GM12878 (cell line): ENCODE results near the gene OS9. TPM values are rescaled to one million over a fixed set of nuclear protein-coding genes. Genes with fewer than 3 reads are reported as not detected.
"Not testable (repeated sequence)": the region's sequence is repeated elsewhere in the genome, so short reads cannot be mapped to it uniquely, and the experiment has no call there.

ENCODE experiments used
- ATAC-seq: fragments of 200-7000 bp; cut with Tn5 transposase; 3 replicates; pipeline ENCODE4 v1.9.1; 2020; ENCODE audit warnings: mild to moderate bottlenecking, moderate library complexity
- BruUV-seq: library from RNA; stranded (reverse); fragments of 400-500 nt; replicated peaks from 2 replicates; lab custom pipeline; 2021; lab: Mats Ljungman, UMichigan
- CTCF ChIA-PET: fragments of 300-600 bp; sonication (Branson Sonifier 250); formaldehyde crosslinking; extraction: SDS; loops from one replicate; lab custom pipeline; 2021; ENCODE audit warnings: inconsistent platforms; lab: Yijun Ruan, JAX
- POLR2A ChIA-PET: fragments of 350-600 bp; formaldehyde crosslinking; extraction: SDS; loops from one replicate; lab custom pipeline; 2021; ENCODE audit warnings: inconsistent platforms; lab: Charles Lee
- RAD21 ChIA-PET: fragments of 300-600 bp; sonication (Branson Sonifier 250); formaldehyde crosslinking; loops from one replicate; lab custom pipeline; 2023; ENCODE audit warnings: antibody characterized with exemption; ENCODE audit not compliant: unreplicated experiment; lab: Charles Lee
- SMC1A ChIA-PET: fragments of 300-600 bp; sonication (Branson Sonifier 250); formaldehyde crosslinking; loops from one replicate; lab custom pipeline; 2023; ENCODE audit not compliant: unreplicated experiment, uncharacterized antibody; lab: Charles Lee
- DNase-seq: peaks from one replicate; pipeline ENCODE4 v3.0.0-alpha.2; 2011; ENCODE audit warnings: low read depth, low spot score
- FAIRE-seq: peaks from 3 replicates; lab custom pipeline; 2011; peaks lifted over from hg19 to GRCh38; lab: Jason Lieb, UNC
- H2AFZ ChIP-seq: 2 replicates; pipeline ENCODE4 v1.6.0; 2011; ENCODE audit warnings: low read depth, low read length, control low read depth; ENCODE audit not compliant: control insufficient read depth
- H3K27ac ChIP-seq: 2 replicates; pipeline ENCODE4 v1.5.1; 2011; ENCODE audit warnings: control low read depth; ENCODE audit not compliant: control insufficient read depth, insufficient read depth
- H3K27me3 ChIP-seq, 2 experiments: replicated peaks in 1 of 2; 2 replicates each; pipeline versions ENCODE4 v1.6.0 to v1.6.1; 2011; ENCODE audit warnings: low read length in 1 of 2; ENCODE audit not compliant: control insufficient read depth in 2 of 2, insufficient read depth in 2 of 2
- H3K36me3 ChIP-seq, 2 experiments: 2 replicates each; pipeline ENCODE4 v1.5.1; 2011; ENCODE audit warnings: low read length in 1 of 2; ENCODE audit not compliant: control insufficient read depth in 2 of 2, insufficient read depth in 2 of 2
- H3K4me1 ChIP-seq: 2 replicates; pipeline ENCODE4 v1.6.1; 2011; ENCODE audit warnings: mild to moderate bottlenecking, low read length, moderate library complexity, mixed read lengths; ENCODE audit not compliant: control insufficient read depth, insufficient read depth
- H3K4me2 ChIP-seq: 2 replicates; pipeline ENCODE4 v1.6.0; 2011; ENCODE audit warnings: control low read depth; ENCODE audit not compliant: control insufficient read depth, insufficient read depth
- H3K4me3 ChIP-seq: fragments of 200-600 bp; sonication (generic); 2 replicates; pipeline ENCODE4 v1.5.1; 2016
- H3K79me2 ChIP-seq: 2 replicates; pipeline ENCODE4 v1.6.0; 2011; ENCODE audit warnings: low read length; ENCODE audit not compliant: control insufficient read depth, insufficient read depth
- H3K9ac ChIP-seq: 2 replicates; pipeline ENCODE4 v1.8.0; 2011; ENCODE audit warnings: low read length, control low read depth, mixed read lengths; ENCODE audit not compliant: control insufficient read depth, insufficient read depth
- H3K9me3 ChIP-seq: replicated peaks from 3 replicates; pipeline ENCODE4 v1.5.1; 2011; ENCODE audit warnings: mild to moderate bottlenecking, low read length; ENCODE audit not compliant: control insufficient read depth, insufficient read depth
- H4K20me1 ChIP-seq: 2 replicates; pipeline ENCODE4 v1.6.0; 2011; ENCODE audit not compliant: control insufficient read depth, insufficient read depth
- ETV6 ChIP-seq, 2 experiments: fragments of 450-650 bp in 1 of 2; IDR thresholded peaks in 1 of 2; conservative IDR thresholded peaks in 1 of 2; 2 replicates each; pipeline ENCODE4 v1.6.1; 2014; ENCODE audit warnings: antibody characterized with exemption in 1 of 2, borderline replicate concordance in 1 of 2, low read depth in 1 of 2, mild to moderate bottlenecking in 1 of 2, moderate library complexity in 1 of 2
- MYB ChIP-seq: fragments of 150-350 bp; IDR thresholded peaks from 2 replicates; pipeline ENCODE4 v1.6.1; 2014; ENCODE audit warnings: mild to moderate bottlenecking, low read depth, low read length, borderline replicate concordance
- PRDM15 ChIP-seq: fragments of 450-650 bp; formaldehyde crosslinking; IDR thresholded peaks from 2 replicates; pipeline ENCODE4 v1.4.0; 2020; ENCODE audit warnings: mild to moderate bottlenecking, moderate library complexity
- RAD51 ChIP-seq: fragments of 450-650 bp; IDR thresholded peaks from 2 replicates; pipeline ENCODE4 v1.6.1; 2016; ENCODE audit warnings: moderate library complexity, mild to moderate bottlenecking, inconsistent platforms
- RFX5 ChIP-seq: IDR thresholded peaks from 2 replicates; pipeline ENCODE4 v1.6.1; 2011; ENCODE audit warnings: low read depth, low read length, improper control_type of control experiment
- SMAD5 ChIP-seq: IDR thresholded peaks from 2 replicates; pipeline ENCODE4 v1.6.1; 2016; ENCODE audit warnings: antibody characterized with exemption, low read depth
- ZBTB4 ChIP-seq: fragments of 450-650 bp; formaldehyde crosslinking; IDR thresholded peaks from 2 replicates; pipeline ENCODE4 v1.4.0; 2022; ENCODE audit warnings: mild to moderate bottlenecking, moderate library complexity
- whole genome bisulfite sequencing: methylation state at CpG from one replicate; pipeline ENCODE4 v1.1.6; 2016; ENCODE audit warnings: low lambda C conversion rate; ENCODE audit not compliant: insufficient replicate concordance, insufficient coverage; ENCODE audit errors: missing lambda C conversion rate; 5-methylcytosine and 5-hydroxymethylcytosine counted together
- in situ Hi-C: fragments of 300-500 bp; cut with MboI; formaldehyde crosslinking; loops from 9 replicates; pipeline ENCODE4 v1.14.3; 2018; ENCODE audit warnings: mixed read lengths
- intact Hi-C: fragments of 100-400 bp; cut with micrococcal nuclease; formaldehyde crosslinking; loops from one replicate; pipeline ENCODE4 v1.14.2; 2022; ENCODE audit not compliant: unreplicated experiment
- polyA plus RNA-seq, 11 experiments: library from polyadenylated mRNA; depleted of rRNA in 4 of 11; unstranded in 6 of 11; stranded (reverse) in 5 of 11; fragments of >200 nt; fragmentation: Nextera tagmentation in 4 of 11; fragmentation: Illumina TruSeq in 1 of 11; extraction: Ambion mirVana in 4 of 11; extraction: Trizol in 1 of 11; gene quantifications; 1 replicate in 1 of 11; 2 replicates in 10 of 11; pipeline versions ENCODE4 v1.2.1 to v1.2.3, GENCODE V29; 2011 to 2016; ENCODE audit warnings: inconsistent platforms in 2 of 11, missing spikeins in 2 of 11, low read depth in 1 of 11
- total RNA-seq, 4 experiments: library from RNA; depleted of rRNA in 3 of 4; stranded (reverse); fragments of >200 nt in 3 of 4; fragmentation: Illumina TruSeq in 1 of 4; extraction: Trizol in 1 of 4; gene quantifications; 2 replicates each; pipeline versions ENCODE4 v1.2.1 to v1.2.3, GENCODE V29; 2013 to 2021
- TF ChIP-seq, protein P1 (sequence below), 3 experiments: IDR thresholded peaks in 2 of 3; conservative IDR thresholded peaks in 1 of 3; 2 replicates each; pipeline ENCODE4 v1.5.1; 2011; ENCODE audit warnings: low read depth in 3 of 3, low read length in 3 of 3, mild to moderate bottlenecking in 3 of 3, control low read depth in 2 of 3, moderate library complexity in 2 of 3, inconsistent platforms in 1 of 3, mixed read lengths in 1 of 3; ENCODE audit not compliant: control insufficient read depth in 2 of 3, insufficient read depth in 1 of 3; ENCODE audit errors: extremely low read depth in 1 of 3

Gene OS9
- total and polyA plus RNA-seq, 10 of the 15 experiments (the other 5 are each of a cell fraction or from before 2014, with no cell fraction given) = 5.2 to 106 (median 79.1) TPM

DNA sequence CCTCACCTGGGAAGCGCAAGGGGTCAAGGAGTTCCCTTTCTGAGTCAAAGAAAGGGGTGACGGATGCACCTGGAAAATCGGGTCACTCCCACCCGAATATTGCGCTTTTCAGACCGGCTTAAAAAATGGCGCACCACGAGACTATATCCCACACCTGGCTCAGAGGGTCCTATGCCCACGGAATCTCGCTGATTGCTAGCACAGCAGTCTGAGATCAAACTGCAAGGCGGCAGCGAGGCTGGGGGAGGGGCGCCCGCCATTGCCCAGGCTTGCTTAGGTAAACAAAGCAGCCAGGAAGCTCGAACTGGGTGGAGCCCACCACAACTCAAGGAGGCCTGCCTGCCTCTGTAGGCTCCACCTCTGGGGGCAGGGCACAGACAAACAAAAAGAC is 47.3 kb upstream of the OS9 start:
- SMC1A ChIA-PET, POLR2A ChIA-PET, CTCF ChIA-PET, H3K4me3 ChIP-seq, H2AFZ ChIP-seq, H3K27ac ChIP-seq, H3K27me3 ChIP-seq, DNase-seq, in situ Hi-C loops, H3K36me3 ChIP-seq, BruUV-seq, ATAC-seq, H3K9ac ChIP-seq, RAD21 ChIA-PET, H3K9me3 ChIP-seq, intact Hi-C loops, H4K20me1 ChIP-seq, H3K4me2 ChIP-seq, FAIRE-seq, H3K4me1 ChIP-seq, H3K79me2 ChIP-seq: not testable (repeated sequence)
- 76% methylated on average over 8 of the region's 15 CpGs for WGBS

DNA sequence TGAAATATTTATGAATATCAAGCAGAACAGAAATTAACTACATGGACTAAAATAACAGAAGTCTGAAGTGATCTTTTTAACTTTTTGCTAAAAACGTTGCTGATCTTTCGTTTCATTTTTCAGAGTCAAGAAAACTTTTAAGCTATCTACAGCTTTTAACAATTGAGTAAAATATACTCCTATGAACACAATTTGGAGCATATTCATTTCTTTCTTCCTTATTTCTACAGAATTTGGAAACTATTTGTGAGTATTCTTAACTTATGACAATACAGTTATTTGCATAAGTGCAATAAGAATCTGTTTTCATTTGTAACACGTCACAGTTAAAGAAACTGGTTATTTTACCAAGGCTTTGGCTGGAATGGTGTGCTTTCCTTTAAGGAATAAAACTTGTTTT is 39.9 kb upstream of the OS9 start:
- CTCF ChIA-PET = no interaction called here
- in situ Hi-C loops = no loop called here
- TF ChIP-seq RAD51 = no peak
- TF ChIP-seq RFX5 = no peak
- TF ChIP-seq, protein P1, sequence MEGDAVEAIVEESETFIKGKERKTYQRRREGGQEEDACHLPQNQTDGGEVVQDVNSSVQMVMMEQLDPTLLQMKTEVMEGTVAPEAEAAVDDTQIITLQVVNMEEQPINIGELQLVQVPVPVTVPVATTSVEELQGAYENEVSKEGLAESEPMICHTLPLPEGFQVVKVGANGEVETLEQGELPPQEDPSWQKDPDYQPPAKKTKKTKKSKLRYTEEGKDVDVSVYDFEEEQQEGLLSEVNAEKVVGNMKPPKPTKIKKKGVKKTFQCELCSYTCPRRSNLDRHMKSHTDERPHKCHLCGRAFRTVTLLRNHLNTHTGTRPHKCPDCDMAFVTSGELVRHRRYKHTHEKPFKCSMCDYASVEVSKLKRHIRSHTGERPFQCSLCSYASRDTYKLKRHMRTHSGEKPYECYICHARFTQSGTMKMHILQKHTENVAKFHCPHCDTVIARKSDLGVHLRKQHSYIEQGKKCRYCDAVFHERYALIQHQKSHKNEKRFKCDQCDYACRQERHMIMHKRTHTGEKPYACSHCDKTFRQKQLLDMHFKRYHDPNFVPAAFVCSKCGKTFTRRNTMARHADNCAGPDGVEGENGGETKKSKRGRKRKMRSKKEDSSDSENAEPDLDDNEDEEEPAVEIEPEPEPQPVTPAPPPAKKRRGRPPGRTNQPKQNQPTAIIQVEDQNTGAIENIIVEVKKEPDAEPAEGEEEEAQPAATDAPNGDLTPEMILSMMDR (IDR thresholded peaks at IDR 0.05 in 2 of 3, conservative IDR thresholded peaks at IDR 0.05 in 1 of 3; ENCODE audit: control insufficient read depth in 2 of 3, extremely low read depth in 1 of 3, insufficient read depth in 1 of 3, low read depth in 3 of 3, low read length in 3 of 3) = no peak
- TF ChIP-seq SMAD5 = no peak
- no peak for TF ChIP-seq MYB
- TF ChIP-seq ETV6 (conservative IDR thresholded peaks at IDR 0.05 in 1 of 2, IDR thresholded peaks at IDR 0.05 in 1 of 2; ENCODE audit: borderline replicate concordance in 1 of 2, low read depth in 1 of 2) = no peak
- TF ChIP-seq PRDM15 (CRISPR knock-in tag) = no peak
- no peak for TF ChIP-seq ZBTB4 (CRISPR knock-in tag)

More for the DNA sequence above, 39.9 kb upstream of the OS9 start:
- Histone ChIP-seq H3K36me3 (no peaks in the 10 kb centered on the region), H3K79me2 (no peaks in the 10 kb centered on the region), H3K27ac (no peak overlapping the region), H3K4me2 (no peak overlapping the region), H3K4me3 (no peak overlapping the region), H3K9ac (no peak overlapping the region), H3K4me1 (no peaks in the 10 kb centered on the region), H4K20me1 (no peaks in the 10 kb centered on the region), H2AFZ (no peak overlapping the region), H3K9me3 (no peaks in the 10 kb centered on the region; the same call in 2 of the 3 replicates), H3K27me3 (no peaks in the 10 kb centered on the region)
- no peak for FAIRE-seq
- DNase-seq = no peak
- RAD21 ChIA-PET = no interaction called here
- no peak for ATAC-seq
- 35% methylated on average over 3 of the region's 3 CpGs for WGBS
- BruUV-seq = no TSS peak
- POLR2A ChIA-PET = no interaction called here
- intact Hi-C loops = no loop called here
- SMC1A ChIA-PET = no interaction called here
